ENCODE measurements around the gene KCNG2.

The KCNG2 gene

GRCh38 chr18:79915161-79916127 is 117.7 kb downstream of the KCNG2 start:
- TF ChIP-seq, protein P1, sequence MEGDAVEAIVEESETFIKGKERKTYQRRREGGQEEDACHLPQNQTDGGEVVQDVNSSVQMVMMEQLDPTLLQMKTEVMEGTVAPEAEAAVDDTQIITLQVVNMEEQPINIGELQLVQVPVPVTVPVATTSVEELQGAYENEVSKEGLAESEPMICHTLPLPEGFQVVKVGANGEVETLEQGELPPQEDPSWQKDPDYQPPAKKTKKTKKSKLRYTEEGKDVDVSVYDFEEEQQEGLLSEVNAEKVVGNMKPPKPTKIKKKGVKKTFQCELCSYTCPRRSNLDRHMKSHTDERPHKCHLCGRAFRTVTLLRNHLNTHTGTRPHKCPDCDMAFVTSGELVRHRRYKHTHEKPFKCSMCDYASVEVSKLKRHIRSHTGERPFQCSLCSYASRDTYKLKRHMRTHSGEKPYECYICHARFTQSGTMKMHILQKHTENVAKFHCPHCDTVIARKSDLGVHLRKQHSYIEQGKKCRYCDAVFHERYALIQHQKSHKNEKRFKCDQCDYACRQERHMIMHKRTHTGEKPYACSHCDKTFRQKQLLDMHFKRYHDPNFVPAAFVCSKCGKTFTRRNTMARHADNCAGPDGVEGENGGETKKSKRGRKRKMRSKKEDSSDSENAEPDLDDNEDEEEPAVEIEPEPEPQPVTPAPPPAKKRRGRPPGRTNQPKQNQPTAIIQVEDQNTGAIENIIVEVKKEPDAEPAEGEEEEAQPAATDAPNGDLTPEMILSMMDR (conservative IDR thresholded peaks at IDR 0.05; ENCODE audit: control insufficient read depth, insufficient read depth, low read depth, low read length): no peak
- no peak overlapping the region for H3K4me3 ChIP-seq (ENCODE audit: control insufficient read depth, low read depth, low read length)

GRCh38 chr18:79916128-79916494 is 118.4 kb downstream of the KCNG2 start:
- no peak overlapping the region for H3K4me3 ChIP-seq (ENCODE audit: control insufficient read depth, low read depth, low read length)
- DNase-seq (ENCODE audit: low read depth): no peak
- TF ChIP-seq, protein P1 (conservative IDR thresholded peaks at IDR 0.05; ENCODE audit: control insufficient read depth, insufficient read depth, low read depth, low read length): no peak

More at GRCh38 chr18:79915161-79916127, 117.7 kb downstream of the KCNG2 start:
- DNase-seq (ENCODE audit: low read depth): no peak

GRCh38 chr18:79916546-79917168 is 118.9 kb downstream of the KCNG2 start:
- no peak for DNase-seq (ENCODE audit: low read depth)
- no peak overlapping the region for H3K4me3 ChIP-seq (ENCODE audit: control insufficient read depth, low read depth, low read length)
- TF ChIP-seq, protein P1 (conservative IDR thresholded peaks at IDR 0.05; ENCODE audit: control insufficient read depth, insufficient read depth, low read depth, low read length): no peak

DNA sequence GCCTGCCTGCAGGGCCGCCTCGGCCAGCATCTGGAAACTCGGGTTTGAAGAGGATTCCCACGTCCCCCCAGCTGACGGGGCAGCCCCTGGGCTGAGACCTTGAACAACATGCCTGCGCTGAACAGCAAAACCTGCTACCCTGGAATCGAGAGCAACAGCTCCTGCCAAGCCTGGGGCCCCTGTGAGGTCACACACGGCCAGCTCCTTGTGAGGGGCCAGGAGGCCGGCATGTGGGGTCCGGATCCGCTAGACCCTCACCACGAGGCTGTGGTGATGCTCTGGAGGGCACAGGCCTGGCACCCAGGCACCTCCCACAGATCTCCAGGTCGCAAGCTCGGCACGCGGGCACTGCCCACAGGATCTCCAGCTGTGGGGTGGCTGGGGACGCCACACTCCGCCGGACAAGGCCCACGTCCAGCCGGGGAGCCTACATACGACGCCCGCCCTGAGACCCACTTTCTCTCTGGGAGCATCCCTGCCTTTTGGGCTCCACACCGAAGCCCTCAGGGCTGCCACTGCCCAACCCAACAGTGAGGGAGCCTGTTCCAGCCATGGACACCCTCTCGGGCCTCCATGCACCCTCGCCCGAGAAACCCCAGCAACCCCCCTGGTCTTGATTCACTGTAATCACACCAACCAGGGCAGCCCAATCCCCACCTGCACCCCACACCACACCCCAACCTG is 119.6 kb downstream of the KCNG2 start:
- TF ChIP-seq, protein P1 (conservative IDR thresholded peaks at IDR 0.05; ENCODE audit: control insufficient read depth, insufficient read depth, low read depth, low read length): no peak
- no peak overlapping the region for H3K4me3 ChIP-seq (ENCODE audit: control insufficient read depth, low read depth, low read length)
- DNase-seq (ENCODE audit: low read depth): no peak

DNA sequence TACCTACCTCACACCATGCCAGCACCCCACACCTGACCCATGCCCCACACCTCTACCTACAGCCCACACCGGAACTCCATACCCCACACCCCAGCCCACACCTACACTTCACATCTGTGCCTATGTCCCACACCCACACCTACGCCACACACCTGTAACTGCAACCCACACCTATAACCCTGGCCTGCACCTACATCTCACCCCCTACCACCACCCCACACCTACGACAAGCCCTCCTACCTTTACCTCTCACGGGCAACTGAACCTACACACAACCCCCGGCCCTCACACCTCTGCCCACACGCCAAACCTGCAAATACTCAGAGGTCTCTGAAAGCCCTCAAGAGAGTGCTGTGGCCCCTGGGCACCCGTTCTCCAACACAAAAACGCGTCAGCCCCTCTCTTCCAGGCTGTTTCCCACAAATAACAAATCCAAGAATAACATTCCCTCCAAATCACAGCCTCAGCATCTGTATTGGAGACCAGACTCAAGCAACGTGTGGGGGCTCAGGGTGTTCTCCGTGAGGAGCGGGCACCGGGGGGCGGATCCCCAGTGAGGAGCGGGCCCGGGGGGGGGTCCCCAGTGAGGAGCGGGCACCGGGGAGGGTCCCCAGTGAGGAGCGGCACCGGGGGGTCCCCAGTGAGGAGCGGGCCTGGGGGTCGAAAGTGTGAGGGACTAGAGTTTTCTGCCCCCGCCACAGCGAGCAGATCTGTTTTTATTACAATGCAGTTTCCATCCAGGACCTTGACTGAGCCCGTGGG is 120.3 kb downstream of the KCNG2 start:
- TF ChIP-seq, protein P1 (conservative IDR thresholded peaks at IDR 0.05; ENCODE audit: control insufficient read depth, insufficient read depth, low read depth, low read length): no peak
- no peak overlapping the region for H3K4me3 ChIP-seq (ENCODE audit: control insufficient read depth, low read depth, low read length)
- DNase-seq (ENCODE audit: low read depth): no peak

DNA sequence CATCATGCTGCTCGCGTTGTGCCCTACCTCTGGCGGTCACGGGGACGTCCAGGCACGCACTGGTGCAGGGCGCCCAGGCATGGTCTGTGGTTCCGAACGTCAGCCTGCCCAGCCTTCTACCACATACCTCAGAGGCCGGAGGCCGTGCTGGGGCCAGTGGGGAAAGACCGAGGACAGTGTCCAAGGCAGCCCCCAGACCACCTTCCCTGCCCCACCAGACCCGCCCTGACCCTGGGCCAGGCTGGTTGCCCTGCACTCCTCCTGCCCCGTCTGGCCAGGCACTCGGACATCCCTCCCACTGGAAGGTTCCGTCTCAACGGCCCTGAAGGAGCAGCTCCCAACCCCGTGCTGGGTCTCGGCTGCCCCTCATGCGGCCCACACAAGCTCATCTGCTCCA is 120.9 kb downstream of the KCNG2 start:
- H3K4me3 ChIP-seq (ENCODE audit: control insufficient read depth, low read depth, low read length): no peak overlapping the region
- DNase-seq (ENCODE audit: low read depth): no peak
- TF ChIP-seq, protein P1 (conservative IDR thresholded peaks at IDR 0.05; ENCODE audit: control insufficient read depth, insufficient read depth, low read depth, low read length): no peak

All from fibroblast of mammary gland (primary cell).